Endodermal cell (in vitro differentiated cells): ENCODE data around the gene RAPSN. TPM values are rescaled to one million over a fixed set of nuclear protein-coding genes. Genes with fewer than 3 reads are reported as not detected.

Experiments
- DNase-seq: peaks from one replicate; pipeline ENCODE4 v3.0.0-alpha.2; 2017
- H3K27ac ChIP-seq: 2 replicates; pipeline ENCODE4 v1.5.1; 2013; ENCODE audit warnings: mild to moderate bottlenecking, low read depth, low read length, moderate library complexity
- H3K27me3 ChIP-seq: 2 replicates; pipeline ENCODE4 v1.6.1; 2013; ENCODE audit warnings: mild to moderate bottlenecking, low read length, moderate library complexity; ENCODE audit not compliant: insufficient read depth, control insufficient read depth, poor library complexity, severe bottlenecking
- H3K36me3 ChIP-seq: 2 replicates; pipeline ENCODE4 v1.7.0; 2013; ENCODE audit warnings: mild to moderate bottlenecking, low read length, moderate library complexity; ENCODE audit not compliant: control insufficient read depth, insufficient read depth
- H3K4me1 ChIP-seq: one replicate; pipeline ENCODE4 v1.7.0; 2013; ENCODE audit warnings: low read length; ENCODE audit not compliant: control insufficient read depth, insufficient read depth
- H3K4me3 ChIP-seq: 2 replicates; pipeline ENCODE4 v1.5.1; 2013; ENCODE audit warnings: mild to moderate bottlenecking, low read length, moderate library complexity
- H3K9ac ChIP-seq: 2 replicates; pipeline ENCODE4 v1.6.1; 2013; ENCODE audit warnings: mild to moderate bottlenecking, low read length, moderate library complexity; ENCODE audit not compliant: poor library complexity, severe bottlenecking; ENCODE audit errors: extremely low read depth
- H3K9me3 ChIP-seq: 2 replicates; pipeline ENCODE4 v1.6.1; 2013; ENCODE audit warnings: mild to moderate bottlenecking, low read length, moderate library complexity; ENCODE audit not compliant: control insufficient read depth
- H3K27ac Mint-ChIP-seq: 2 replicates; pipeline ENCODE4 v1.8.0; 2020; ENCODE audit warnings: mixed read lengths
- H3K27me3 Mint-ChIP-seq: 2 replicates; pipeline ENCODE4 v1.8.0; 2021; ENCODE audit warnings: mild to moderate bottlenecking, mixed read lengths; ENCODE audit not compliant: insufficient read depth
- H3K36me3 Mint-ChIP-seq: 2 replicates; pipeline ENCODE4 v1.8.0; 2020; ENCODE audit warnings: low read depth, mixed read lengths
- H3K4me1 Mint-ChIP-seq: 2 replicates; pipeline ENCODE4 v1.8.0; 2020; ENCODE audit warnings: mixed read lengths
- H3K4me3 Mint-ChIP-seq: 2 replicates; pipeline ENCODE4 v1.8.0; 2020; ENCODE audit warnings: mild to moderate bottlenecking, moderate library complexity, mixed read lengths
- H3K9me3 Mint-ChIP-seq: 2 replicates; pipeline ENCODE4 v1.8.0; 2020; ENCODE audit warnings: mild to moderate bottlenecking, mixed read lengths
- CTCF ChIP-seq: fragments of 200-600 bp; sonication (generic); conservative IDR thresholded peaks from 2 replicates; pipeline ENCODE4 v1.5.0; 2021; ENCODE audit warnings: antibody characterized with exemption, mild to moderate bottlenecking
- WGBS, 2 experiments: methylation state at CpG; one replicate each; pipeline versions ENCODE4 v1.1.5 to v1.1.7; 2013; ENCODE audit warnings: missing lambda C conversion rate in 2 of 2, mixed read lengths in 1 of 2; ENCODE audit not compliant: insufficient coverage in 1 of 2, insufficient read length in 1 of 2; 5-methylcytosine and 5-hydroxymethylcytosine counted together
- total RNA-seq, 2 donors: library from RNA; stranded (reverse); fragmentation: NEBNext Ultra II Directional in 1 of 2; extraction: Animal tissue kit (Norgen Biotek cat#: 25700) in 1 of 2; gene quantifications; 2 replicates in 1 of 2; 3 replicates in 1 of 2; pipeline ENCODE4 v1.2.1, GENCODE V29; 2021

Gene RAPSN
- total RNA-seq, 2 donors from 2014 or later, result 0.40 to 0.64 TPM

DNA sequence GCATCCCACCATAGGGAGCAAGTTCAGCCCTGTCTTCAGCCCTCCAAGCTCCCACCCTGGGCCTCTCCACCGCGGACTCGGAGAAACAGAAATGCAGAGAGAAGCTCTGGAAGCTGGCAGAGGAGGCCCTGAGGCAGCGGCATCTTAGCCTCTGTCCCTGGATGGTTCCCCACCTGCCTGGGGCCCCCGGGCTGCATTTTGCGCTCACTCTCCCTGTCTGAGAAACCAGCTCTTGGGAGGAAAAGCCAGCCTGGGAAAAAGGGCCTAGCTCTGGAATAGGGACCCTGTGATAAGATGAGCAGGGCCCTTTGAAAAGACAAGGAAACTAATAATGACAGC is 58.5 kb downstream of the RAPSN start:
- H3K36me3 Mint-ChIP-seq, result no peaks in the 10 kb centered on the region
- H3K4me3 Mint-ChIP-seq, result no peak overlapping the region
- no peak for DNase-seq
- WGBS, 2 experiments, result 96 to 97% methylated on average over 5 to 6 of the region's 6 CpGs
- no peaks in the 10 kb centered on the region for H3K9me3 Mint-ChIP-seq
- H3K36me3 ChIP-seq, result no peaks in the 10 kb centered on the region
- H3K4me3 ChIP-seq, result no peak overlapping the region
- H3K27ac Mint-ChIP-seq, result no peak overlapping the region
- H3K27me3 Mint-ChIP-seq, result no peaks in the 10 kb centered on the region
- H3K9ac ChIP-seq, result no peak overlapping the region
- no peak overlapping the region for H3K27ac ChIP-seq
- no peak for TF ChIP-seq CTCF
- H3K9me3 ChIP-seq, result no peaks in the 10 kb centered on the region
- H3K4me1 ChIP-seq, result no peaks in the 10 kb centered on the region
- H3K4me1 Mint-ChIP-seq, result no peaks in the 10 kb centered on the region
- no peaks in the 10 kb centered on the region for H3K27me3 ChIP-seq

GRCh38 chr11:47389577-47390421 is 59.1 kb downstream of the RAPSN start:
- Mint-ChIP-seq H3K27me3 (no peaks in the 10 kb centered on the region), H3K36me3 (no peaks in the 10 kb centered on the region), H3K4me1 (no peaks in the 10 kb centered on the region), H3K4me3 (no peak overlapping the region), H3K27ac (no peak overlapping the region), H3K9me3 (no peaks in the 10 kb centered on the region)
- Histone ChIP-seq H3K36me3 (no peaks in the 10 kb centered on the region), H3K9ac (no peak overlapping the region), H3K27ac (no peak overlapping the region), H3K9me3 (no peaks in the 10 kb centered on the region), H3K4me3 (no peak overlapping the region), H3K4me1 (no peaks in the 10 kb centered on the region), H3K27me3 (no peaks in the 10 kb centered on the region)
- no peak for DNase-seq
- WGBS, 2 experiments, result 91 to 95% methylated on average over 13 to 17 of the region's 17 CpGs
- no peak for TF ChIP-seq CTCF

GRCh38 chr11:47388697-47389576 is 60.0 kb downstream of the RAPSN start:
- no peak for DNase-seq
- Histone ChIP-seq H3K9me3 (no peaks in the 10 kb centered on the region), H3K36me3 (no peaks in the 10 kb centered on the region), H3K27me3 (no peaks in the 10 kb centered on the region), H3K9ac (no peak overlapping the region), H3K4me1 (no peaks in the 10 kb centered on the region), H3K27ac (no peak overlapping the region), H3K4me3 (no peak overlapping the region)
- TF ChIP-seq CTCF, result no peak
- H3K9me3 Mint-ChIP-seq, result no peaks in the 10 kb centered on the region
- H3K27ac Mint-ChIP-seq, result no peak overlapping the region
- H3K4me3 Mint-ChIP-seq, result no peak overlapping the region
- 93 to 94% methylated on average over 17 to 28 of the region's 28 CpGs for WGBS, 2 experiments
- H3K4me1 Mint-ChIP-seq, result no peaks in the 10 kb centered on the region
- no peaks in the 10 kb centered on the region for H3K36me3 Mint-ChIP-seq
- H3K27me3 Mint-ChIP-seq, result no peaks in the 10 kb centered on the region
